ENCODE data around the gene RNU5B-1. TPM values are rescaled to one million over a fixed set of nuclear protein-coding genes. Genes with fewer than 3 reads are reported as not detected.
A peak's percentile ranks its signal among the peaks of the same experiment; 100 is the strongest.

The RNU5B-1 gene
- polyA plus RNA-seq, 1 of the 3 experiments (the other 2 are of a cell fraction): not detected

DNA sequence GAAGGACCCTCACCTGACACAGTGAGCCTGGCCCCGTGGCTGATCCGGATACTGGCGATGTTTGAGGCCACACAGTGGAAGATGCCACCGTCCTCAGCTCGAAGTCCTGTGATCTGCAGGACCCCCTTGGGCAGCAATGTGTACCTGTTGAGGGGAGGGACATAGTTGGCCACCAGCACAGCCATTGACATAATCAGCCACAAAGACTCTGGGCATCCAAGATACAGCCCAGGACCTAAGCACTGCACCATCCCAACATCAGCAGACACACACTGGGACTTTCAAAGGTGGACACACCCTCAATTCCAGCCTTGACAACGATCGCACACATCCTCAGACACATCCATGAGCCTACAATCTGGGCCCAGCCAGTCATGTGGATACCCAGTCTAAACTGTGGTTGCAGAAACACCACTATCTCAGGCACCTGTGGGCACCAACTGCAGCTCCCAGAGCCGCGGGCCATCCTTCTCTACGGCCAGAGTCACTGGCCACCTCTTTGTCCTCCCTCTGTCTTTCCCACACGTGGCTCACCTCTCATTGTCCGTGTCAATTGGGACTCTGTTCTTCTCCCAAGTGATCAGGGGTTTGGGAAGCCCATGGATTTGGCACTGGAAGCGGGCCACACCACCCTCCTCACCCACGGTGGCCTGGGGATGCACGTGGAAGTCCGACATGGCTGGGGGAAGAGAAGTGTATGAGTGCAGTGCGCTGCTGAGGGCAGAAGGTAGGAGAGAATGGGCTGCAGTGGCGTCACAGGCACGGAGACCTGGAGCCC lies 31.0 kb downstream of the RNU5B-1 start:
- no peak overlapping the region for H2AFZ ChIP-seq (ENCODE audit: low read depth)
- no peak overlapping the region for H3K9ac ChIP-seq
- no peak overlapping the region for H3K4me2 ChIP-seq
- TF ChIP-seq YY1 (IDR thresholded peaks at IDR 0.05; ENCODE audit: low read depth): no peak
- TF ChIP-seq, protein P1, sequence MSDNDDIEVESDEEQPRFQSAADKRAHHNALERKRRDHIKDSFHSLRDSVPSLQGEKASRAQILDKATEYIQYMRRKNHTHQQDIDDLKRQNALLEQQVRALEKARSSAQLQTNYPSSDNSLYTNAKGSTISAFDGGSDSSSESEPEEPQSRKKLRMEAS (IDR thresholded peaks at IDR 0.05; ENCODE audit: low read depth): no peak
- TF ChIP-seq, protein P2, sequence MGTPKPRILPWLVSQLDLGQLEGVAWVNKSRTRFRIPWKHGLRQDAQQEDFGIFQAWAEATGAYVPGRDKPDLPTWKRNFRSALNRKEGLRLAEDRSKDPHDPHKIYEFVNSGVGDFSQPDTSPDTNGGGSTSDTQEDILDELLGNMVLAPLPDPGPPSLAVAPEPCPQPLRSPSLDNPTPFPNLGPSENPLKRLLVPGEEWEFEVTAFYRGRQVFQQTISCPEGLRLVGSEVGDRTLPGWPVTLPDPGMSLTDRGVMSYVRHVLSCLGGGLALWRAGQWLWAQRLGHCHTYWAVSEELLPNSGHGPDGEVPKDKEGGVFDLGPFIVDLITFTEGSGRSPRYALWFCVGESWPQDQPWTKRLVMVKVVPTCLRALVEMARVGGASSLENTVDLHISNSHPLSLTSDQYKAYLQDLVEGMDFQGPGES (IDR thresholded peaks at IDR 0.05; ENCODE audit: low read depth, low read length): no peak
- peak; percentile 5 for DNase-seq
- no peaks in the 10 kb centered on the region for H4K20me1 ChIP-seq (ENCODE audit: insufficient read depth)
- H3K27ac ChIP-seq (ENCODE audit: low read depth in 2 of 2, low read length in 1 of 2): no peak overlapping the region
- H3K9me3 ChIP-seq: no peaks in the 10 kb centered on the region
- H3K79me2 ChIP-seq (ENCODE audit: insufficient read depth): no peaks in the 10 kb centered on the region
- no peaks in the 10 kb centered on the region for H3K27me3 ChIP-seq (ENCODE audit: insufficient read depth)
- no peaks in the 10 kb centered on the region for H3F3A ChIP-seq (replicated peaks; ENCODE audit: insufficient read depth)
- H3K4me3 ChIP-seq (ENCODE audit: low read depth in 2 of 2, low read length in 1 of 2): no peak overlapping the region
- no peaks in the 10 kb centered on the region for H3K9me2 ChIP-seq
- peaks cover 0 to 44% of the 10 kb centered on the region in 2 experiments; a peak in 1 of 4 replicates for H3K4me1 ChIP-seq (ENCODE audit: control insufficient read depth in 1 of 2, insufficient read depth in 2 of 2, low read depth in 1 of 2, low read length in 1 of 2)
- 79% methylated on average over 15 of the region's 19 CpGs for WGBS (ENCODE audit: low lambda C conversion rate)
- ChIA-PET POLR2A (no interaction called here), CTCF (interaction anchor here (0.6 to 7.7 kb wide), 5 partner anchors 9 to 146 kb away, joined by 3 to 57 read pairs (median 5); no protein-coding TSS in a partner anchor)
- H3K36me3 ChIP-seq (replicated peaks in 1 of 2; ENCODE audit: control insufficient read depth in 1 of 2, insufficient read depth in 2 of 2, low read length in 1 of 2): no peaks in the 10 kb centered on the region

DNA sequence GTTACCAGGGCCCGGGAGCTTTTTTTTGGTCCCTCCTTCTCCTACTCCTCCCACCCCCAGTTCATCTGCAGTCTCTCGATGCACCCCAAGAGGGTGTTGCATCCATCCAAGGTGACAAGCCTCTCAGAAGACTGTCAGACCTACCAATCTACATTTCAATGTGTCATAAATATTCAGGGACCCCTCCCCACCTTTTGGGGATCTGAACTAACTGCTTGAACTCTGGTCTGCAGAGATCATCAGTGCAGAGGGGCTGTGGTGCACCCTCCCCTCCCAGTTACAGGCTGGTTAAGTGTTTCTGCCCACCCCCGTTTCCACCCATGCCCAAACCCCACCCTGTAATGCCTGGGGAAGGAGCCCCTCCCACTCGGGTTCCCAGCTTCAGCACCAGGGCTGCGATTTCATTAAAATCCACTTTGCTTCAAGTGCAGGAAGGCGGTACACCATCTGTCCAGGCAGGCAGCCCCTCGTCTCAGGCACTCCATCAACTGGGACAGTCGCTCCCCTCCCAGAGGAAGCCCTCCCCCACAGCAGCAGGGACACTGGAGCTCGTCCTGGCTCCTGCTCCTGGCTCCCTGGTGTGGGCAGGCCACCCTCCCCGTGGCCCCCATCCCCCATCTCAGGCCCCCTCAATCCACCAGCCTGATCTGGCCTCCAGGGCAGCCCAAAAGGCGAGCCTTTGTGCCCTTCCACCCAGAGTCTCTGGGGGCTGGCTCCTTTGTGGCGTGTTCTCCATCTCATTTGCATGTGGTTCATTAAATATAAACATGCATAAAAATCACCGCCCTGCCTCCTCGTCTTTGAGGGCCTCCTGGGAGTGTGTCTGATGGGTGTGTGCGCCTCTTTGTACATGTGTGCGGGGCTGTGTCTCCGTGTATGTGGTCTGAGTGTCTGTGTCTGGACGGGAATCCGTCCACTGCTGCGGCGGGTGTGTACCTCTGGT lies 32.3 kb downstream of the RNU5B-1 start:
- Histone ChIP-seq H3K9me2 (no peaks in the 10 kb centered on the region), H3K27ac (ENCODE audit: low read depth in 2 of 2, low read length in 1 of 2) (no peak overlapping the region), H3K36me3 (replicated peaks in 1 of 2; ENCODE audit: control insufficient read depth in 1 of 2, insufficient read depth in 2 of 2, low read length in 1 of 2) (no peaks in the 10 kb centered on the region), H2AFZ (ENCODE audit: low read depth) (no peak overlapping the region), H3K27me3 (ENCODE audit: insufficient read depth) (no peaks in the 10 kb centered on the region), H3K4me3 (ENCODE audit: low read depth in 2 of 2, low read length in 1 of 2) (no peak overlapping the region), H3K9ac (no peak overlapping the region), H3K4me1 (ENCODE audit: control insufficient read depth in 1 of 2, insufficient read depth in 2 of 2, low read depth in 1 of 2, low read length in 1 of 2) (peaks cover 0 to 44% of the 10 kb centered on the region in 2 experiments; a peak in 1 of 4 replicates), H3K4me2 (no peak overlapping the region), H4K20me1 (ENCODE audit: insufficient read depth) (no peaks in the 10 kb centered on the region), H3F3A (replicated peaks; ENCODE audit: insufficient read depth) (no peaks in the 10 kb centered on the region), H3K9me3 (no peaks in the 10 kb centered on the region), H3K79me2 (ENCODE audit: insufficient read depth) (no peaks in the 10 kb centered on the region)
- ChIA-PET CTCF (interaction anchor here (1.0 to 7.7 kb wide), 5 partner anchors 19 to 49 kb away, joined by 3 to 57 read pairs (median 4); no protein-coding TSS in a partner anchor), POLR2A (interaction anchor here (1.4 kb wide), 1 partner anchor 24 kb away, joined by 3 read pairs; no protein-coding TSS in a partner anchor)
- peak; percentile 57 for DNase-seq
- WGBS (ENCODE audit: low lambda C conversion rate): 60% methylated on average over 19 of the region's 21 CpGs
- TF ChIP-seq, protein P3, sequence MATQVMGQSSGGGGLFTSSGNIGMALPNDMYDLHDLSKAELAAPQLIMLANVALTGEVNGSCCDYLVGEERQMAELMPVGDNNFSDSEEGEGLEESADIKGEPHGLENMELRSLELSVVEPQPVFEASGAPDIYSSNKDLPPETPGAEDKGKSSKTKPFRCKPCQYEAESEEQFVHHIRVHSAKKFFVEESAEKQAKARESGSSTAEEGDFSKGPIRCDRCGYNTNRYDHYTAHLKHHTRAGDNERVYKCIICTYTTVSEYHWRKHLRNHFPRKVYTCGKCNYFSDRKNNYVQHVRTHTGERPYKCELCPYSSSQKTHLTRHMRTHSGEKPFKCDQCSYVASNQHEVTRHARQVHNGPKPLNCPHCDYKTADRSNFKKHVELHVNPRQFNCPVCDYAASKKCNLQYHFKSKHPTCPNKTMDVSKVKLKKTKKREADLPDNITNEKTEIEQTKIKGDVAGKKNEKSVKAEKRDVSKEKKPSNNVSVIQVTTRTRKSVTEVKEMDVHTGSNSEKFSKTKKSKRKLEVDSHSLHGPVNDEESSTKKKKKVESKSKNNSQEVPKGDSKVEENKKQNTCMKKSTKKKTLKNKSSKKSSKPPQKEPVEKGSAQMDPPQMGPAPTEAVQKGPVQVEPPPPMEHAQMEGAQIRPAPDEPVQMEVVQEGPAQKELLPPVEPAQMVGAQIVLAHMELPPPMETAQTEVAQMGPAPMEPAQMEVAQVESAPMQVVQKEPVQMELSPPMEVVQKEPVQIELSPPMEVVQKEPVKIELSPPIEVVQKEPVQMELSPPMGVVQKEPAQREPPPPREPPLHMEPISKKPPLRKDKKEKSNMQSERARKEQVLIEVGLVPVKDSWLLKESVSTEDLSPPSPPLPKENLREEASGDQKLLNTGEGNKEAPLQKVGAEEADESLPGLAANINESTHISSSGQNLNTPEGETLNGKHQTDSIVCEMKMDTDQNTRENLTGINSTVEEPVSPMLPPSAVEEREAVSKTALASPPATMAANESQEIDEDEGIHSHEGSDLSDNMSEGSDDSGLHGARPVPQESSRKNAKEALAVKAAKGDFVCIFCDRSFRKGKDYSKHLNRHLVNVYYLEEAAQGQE (IDR thresholded peaks at IDR 0.05; ENCODE audit: low read depth, low read length): no peak
- TF ChIP-seq CHD2 (IDR thresholded peaks at IDR 0.05; ENCODE audit: low read length, partially characterized antibody): no peak
- TF ChIP-seq POLR2AphosphoS5 (IDR thresholded peaks at IDR 0.05; ENCODE audit: low read depth, low read length): no peak
- TF ChIP-seq SIN3A (IDR thresholded peaks at IDR 0.05; ENCODE audit: borderline replicate concordance, low read depth, low read length): no peak
- TF ChIP-seq, protein P4, sequence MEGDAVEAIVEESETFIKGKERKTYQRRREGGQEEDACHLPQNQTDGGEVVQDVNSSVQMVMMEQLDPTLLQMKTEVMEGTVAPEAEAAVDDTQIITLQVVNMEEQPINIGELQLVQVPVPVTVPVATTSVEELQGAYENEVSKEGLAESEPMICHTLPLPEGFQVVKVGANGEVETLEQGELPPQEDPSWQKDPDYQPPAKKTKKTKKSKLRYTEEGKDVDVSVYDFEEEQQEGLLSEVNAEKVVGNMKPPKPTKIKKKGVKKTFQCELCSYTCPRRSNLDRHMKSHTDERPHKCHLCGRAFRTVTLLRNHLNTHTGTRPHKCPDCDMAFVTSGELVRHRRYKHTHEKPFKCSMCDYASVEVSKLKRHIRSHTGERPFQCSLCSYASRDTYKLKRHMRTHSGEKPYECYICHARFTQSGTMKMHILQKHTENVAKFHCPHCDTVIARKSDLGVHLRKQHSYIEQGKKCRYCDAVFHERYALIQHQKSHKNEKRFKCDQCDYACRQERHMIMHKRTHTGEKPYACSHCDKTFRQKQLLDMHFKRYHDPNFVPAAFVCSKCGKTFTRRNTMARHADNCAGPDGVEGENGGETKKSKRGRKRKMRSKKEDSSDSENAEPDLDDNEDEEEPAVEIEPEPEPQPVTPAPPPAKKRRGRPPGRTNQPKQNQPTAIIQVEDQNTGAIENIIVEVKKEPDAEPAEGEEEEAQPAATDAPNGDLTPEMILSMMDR (IDR thresholded peaks at IDR 0.05): no peak
- TF ChIP-seq ELF1 (IDR thresholded peaks at IDR 0.05): no peak
- no peak for TF ChIP-seq JUND (IDR thresholded peaks at IDR 0.05)
- no peak for TF ChIP-seq FOXM1 (IDR thresholded peaks at IDR 0.05; ENCODE audit: low read depth)
- no peak for TF ChIP-seq NRF1 (IDR thresholded peaks at IDR 0.05; ENCODE audit: low read depth, low read length)
- no peak for TF ChIP-seq MXI1 (IDR thresholded peaks at IDR 0.05; ENCODE audit: low read depth, low read length)
- TF ChIP-seq, protein P5, sequence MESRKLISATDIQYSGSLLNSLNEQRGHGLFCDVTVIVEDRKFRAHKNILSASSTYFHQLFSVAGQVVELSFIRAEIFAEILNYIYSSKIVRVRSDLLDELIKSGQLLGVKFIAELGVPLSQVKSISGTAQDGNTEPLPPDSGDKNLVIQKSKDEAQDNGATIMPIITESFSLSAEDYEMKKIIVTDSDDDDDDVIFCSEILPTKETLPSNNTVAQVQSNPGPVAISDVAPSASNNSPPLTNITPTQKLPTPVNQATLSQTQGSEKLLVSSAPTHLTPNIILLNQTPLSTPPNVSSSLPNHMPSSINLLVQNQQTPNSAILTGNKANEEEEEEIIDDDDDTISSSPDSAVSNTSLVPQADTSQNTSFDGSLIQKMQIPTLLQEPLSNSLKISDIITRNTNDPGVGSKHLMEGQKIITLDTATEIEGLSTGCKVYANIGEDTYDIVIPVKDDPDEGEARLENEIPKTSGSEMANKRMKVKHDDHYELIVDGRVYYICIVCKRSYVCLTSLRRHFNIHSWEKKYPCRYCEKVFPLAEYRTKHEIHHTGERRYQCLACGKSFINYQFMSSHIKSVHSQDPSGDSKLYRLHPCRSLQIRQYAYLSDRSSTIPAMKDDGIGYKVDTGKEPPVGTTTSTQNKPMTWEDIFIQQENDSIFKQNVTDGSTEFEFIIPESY (IDR thresholded peaks at IDR 0.05; ENCODE audit: borderline replicate concordance, low read depth): no peak
- TF ChIP-seq RFX5 (IDR thresholded peaks at IDR 0.05; ENCODE audit: low read length): no peak

All from SK-N-SH (cell line).